ENCODE results near the gene WDR75.

DNA sequence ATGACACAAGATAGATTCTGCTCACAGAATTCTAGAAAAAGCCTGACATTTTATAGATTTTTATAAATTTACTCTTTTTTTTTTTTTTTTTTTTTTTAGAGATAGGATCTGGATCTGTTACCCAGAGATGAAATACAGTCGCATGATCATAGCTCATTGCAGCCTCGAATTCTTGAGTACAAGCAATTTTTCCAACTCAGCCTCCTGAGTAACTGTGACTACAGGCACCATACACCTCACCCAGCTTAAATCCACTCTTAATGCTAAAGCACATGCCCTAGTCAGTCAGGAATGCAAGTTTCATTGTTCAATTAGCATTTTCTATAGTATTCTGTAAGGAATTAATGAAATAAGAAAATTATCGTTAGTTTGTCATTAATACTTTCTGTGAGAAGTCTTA lies 32.1 kb upstream of the WDR75 start:
- TF ChIP-seq, protein P1, sequence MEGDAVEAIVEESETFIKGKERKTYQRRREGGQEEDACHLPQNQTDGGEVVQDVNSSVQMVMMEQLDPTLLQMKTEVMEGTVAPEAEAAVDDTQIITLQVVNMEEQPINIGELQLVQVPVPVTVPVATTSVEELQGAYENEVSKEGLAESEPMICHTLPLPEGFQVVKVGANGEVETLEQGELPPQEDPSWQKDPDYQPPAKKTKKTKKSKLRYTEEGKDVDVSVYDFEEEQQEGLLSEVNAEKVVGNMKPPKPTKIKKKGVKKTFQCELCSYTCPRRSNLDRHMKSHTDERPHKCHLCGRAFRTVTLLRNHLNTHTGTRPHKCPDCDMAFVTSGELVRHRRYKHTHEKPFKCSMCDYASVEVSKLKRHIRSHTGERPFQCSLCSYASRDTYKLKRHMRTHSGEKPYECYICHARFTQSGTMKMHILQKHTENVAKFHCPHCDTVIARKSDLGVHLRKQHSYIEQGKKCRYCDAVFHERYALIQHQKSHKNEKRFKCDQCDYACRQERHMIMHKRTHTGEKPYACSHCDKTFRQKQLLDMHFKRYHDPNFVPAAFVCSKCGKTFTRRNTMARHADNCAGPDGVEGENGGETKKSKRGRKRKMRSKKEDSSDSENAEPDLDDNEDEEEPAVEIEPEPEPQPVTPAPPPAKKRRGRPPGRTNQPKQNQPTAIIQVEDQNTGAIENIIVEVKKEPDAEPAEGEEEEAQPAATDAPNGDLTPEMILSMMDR (conservative IDR thresholded peaks at IDR 0.05), result no peak
- TF ChIP-seq ZFX (IDR thresholded peaks at IDR 0.05), result no peak
